Ascending aorta (tissue), 2 donors: ENCODE measurements around the gene CYP4X1. TPM values are rescaled to one million over a fixed set of nuclear protein-coding genes. Genes with fewer than 3 reads are reported as not detected.
"Not testable (repeated sequence)": the region's sequence is repeated elsewhere in the genome, so short reads cannot be mapped to it uniquely, and the experiment has no call there.

ENCODE experiments used
- DNase-seq, 2 donors: peaks; one replicate each; pipeline ENCODE4 v3.0.0-alpha.2; 2019; ENCODE audit warnings: low spot score in 2 of 2
- H3K27ac ChIP-seq, 2 donors: fragments of 200-600 bp; sonication (generic); one replicate each; pipeline ENCODE4 v1.5.1; 2016 to 2017; ENCODE audit warnings: mild to moderate bottlenecking in 1 of 2
- H3K27me3 ChIP-seq: fragments of 200-600 bp; sonication (generic); one replicate; pipeline ENCODE4 v1.5.1; 2017
- H3K36me3 ChIP-seq, 2 donors: fragments of 200-600 bp; sonication (generic); one replicate each; pipeline ENCODE4 v1.5.1; 2016
- H3K4me1 ChIP-seq, 2 donors: fragments of 200-600 bp; sonication (generic); one replicate each; pipeline ENCODE4 v1.5.1; 2016 to 2017; ENCODE audit warnings: mild to moderate bottlenecking in 1 of 2
- H3K4me3 ChIP-seq, 2 donors: fragments of 200-600 bp; sonication (generic); one replicate each; pipeline ENCODE4 v1.5.1; 2016 to 2017; ENCODE audit warnings: mild to moderate bottlenecking in 1 of 2
- H3K9me3 ChIP-seq, 2 donors: fragments of 200-600 bp; sonication (generic); one replicate each; pipeline ENCODE4 v1.5.1; 2016
- intact Hi-C: fragments of 100-400 bp; cut with DNase I; formaldehyde crosslinking; loops from one replicate; pipeline ENCODE4 v1.15.1; 2023
- total RNA-seq: library from RNA; depleted of rRNA; stranded (reverse); fragments of >200 nt; gene quantifications from one replicate; pipeline ENCODE4 v1.1.0, GENCODE V29; 2016
- TF ChIP-seq, protein P1 (sequence below), 3 experiments: fragments of 200-600 bp in 2 of 3; fragments of 450-650 bp in 1 of 3; sonication (generic) in 2 of 3; IDR thresholded peaks; one replicate each; pipeline ENCODE4 v1.5.1; 2016 to 2019; ENCODE audit warnings: antibody characterized with exemption in 3 of 3, mild to moderate bottlenecking in 1 of 3, moderate library complexity in 1 of 3

The CYP4X1 gene
- 17.2 TPM for total RNA-seq

DNA sequence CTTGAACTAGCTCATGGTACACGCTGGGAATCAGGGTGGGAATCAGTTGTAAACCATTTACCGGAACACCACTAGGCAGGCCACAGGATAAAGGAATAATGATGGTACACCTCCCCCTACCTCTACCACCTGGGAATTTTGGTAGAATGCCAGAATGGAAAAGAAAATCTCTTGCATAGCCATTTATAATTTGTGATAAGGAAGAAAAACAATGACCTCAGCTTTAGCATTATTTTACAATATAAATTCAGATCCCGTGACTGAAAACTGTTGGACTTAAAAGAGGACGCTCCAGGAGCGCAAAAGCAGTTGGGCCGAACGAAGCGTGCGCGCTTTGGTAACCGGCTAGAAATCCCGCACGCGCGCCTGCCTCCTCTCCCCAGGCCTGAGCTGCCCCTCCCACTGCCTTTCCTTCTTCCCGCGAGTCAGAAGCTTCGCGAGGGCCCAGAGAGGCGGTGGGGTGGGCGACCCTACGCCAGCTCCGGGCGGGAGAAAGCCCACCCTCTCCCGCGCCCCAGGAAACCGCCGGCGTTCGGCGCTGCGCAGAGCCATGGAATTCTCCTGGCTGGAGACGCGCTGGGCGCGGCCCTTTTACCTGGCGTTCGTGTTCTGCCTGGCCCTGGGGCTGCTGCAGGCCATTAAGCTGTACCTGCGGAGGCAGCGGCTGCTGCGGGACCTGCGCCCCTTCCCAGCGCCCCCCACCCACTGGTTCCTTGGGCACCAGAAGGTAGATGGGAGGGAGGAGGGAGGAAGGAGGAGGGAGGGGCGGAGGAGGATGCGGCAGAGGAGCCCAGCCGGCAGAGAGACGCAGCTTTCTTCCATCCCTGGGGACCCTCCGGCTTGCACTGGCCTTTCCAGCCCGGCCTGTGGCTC is at the start of gene CYP4X1:
CYP4X1 (plus strand) TSS at position 402 of the 873 bp plus-strand sequence; CDS start at position 551, 149 bp downstream.
- Histone ChIP-seq H3K9me3 (no peaks in the 10 kb centered on the region), H3K27ac (peak within 1 kb of the TSS; percentile 81 to 93), H3K4me1 (peaks cover 6 to 41% of the 10 kb centered on the region in 2 donors), H3K36me3 (no peaks in the 10 kb centered on the region), H3K4me3 (peak within 1 kb of the TSS; percentile 52 to 75), H3K27me3 (no peaks in the 10 kb centered on the region)
- TF ChIP-seq, protein P1, sequence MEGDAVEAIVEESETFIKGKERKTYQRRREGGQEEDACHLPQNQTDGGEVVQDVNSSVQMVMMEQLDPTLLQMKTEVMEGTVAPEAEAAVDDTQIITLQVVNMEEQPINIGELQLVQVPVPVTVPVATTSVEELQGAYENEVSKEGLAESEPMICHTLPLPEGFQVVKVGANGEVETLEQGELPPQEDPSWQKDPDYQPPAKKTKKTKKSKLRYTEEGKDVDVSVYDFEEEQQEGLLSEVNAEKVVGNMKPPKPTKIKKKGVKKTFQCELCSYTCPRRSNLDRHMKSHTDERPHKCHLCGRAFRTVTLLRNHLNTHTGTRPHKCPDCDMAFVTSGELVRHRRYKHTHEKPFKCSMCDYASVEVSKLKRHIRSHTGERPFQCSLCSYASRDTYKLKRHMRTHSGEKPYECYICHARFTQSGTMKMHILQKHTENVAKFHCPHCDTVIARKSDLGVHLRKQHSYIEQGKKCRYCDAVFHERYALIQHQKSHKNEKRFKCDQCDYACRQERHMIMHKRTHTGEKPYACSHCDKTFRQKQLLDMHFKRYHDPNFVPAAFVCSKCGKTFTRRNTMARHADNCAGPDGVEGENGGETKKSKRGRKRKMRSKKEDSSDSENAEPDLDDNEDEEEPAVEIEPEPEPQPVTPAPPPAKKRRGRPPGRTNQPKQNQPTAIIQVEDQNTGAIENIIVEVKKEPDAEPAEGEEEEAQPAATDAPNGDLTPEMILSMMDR (IDR thresholded peaks at IDR 0.05), result no peak
- intact Hi-C loops, result loop anchor here (5.0 kb wide), 2 partner anchors 169 to 309 kb away; partner anchors contain the start of genes CMPK1 and PDZK1IP1
- DNase-seq, result no peak

GRCh38 chr1:46983166-46983829 is 40.2 kb upstream of the CYP4X1 start:
- no peak overlapping the region for H3K4me3 ChIP-seq
- TF ChIP-seq, protein P1 (IDR thresholded peaks at IDR 0.05), result no peak
- H3K36me3 ChIP-seq, result no peaks in the 10 kb centered on the region
- DNase-seq, result no peak
- no peaks in the 10 kb centered on the region for H3K27me3 ChIP-seq
- H3K4me1 ChIP-seq, result no peaks in the 10 kb centered on the region
- H3K27ac ChIP-seq, result no peak overlapping the region
- H3K9me3 ChIP-seq, result peaks cover 0 to 3% of the 10 kb centered on the region in 2 donors
- intact Hi-C loops, result no loop called here

DNA sequence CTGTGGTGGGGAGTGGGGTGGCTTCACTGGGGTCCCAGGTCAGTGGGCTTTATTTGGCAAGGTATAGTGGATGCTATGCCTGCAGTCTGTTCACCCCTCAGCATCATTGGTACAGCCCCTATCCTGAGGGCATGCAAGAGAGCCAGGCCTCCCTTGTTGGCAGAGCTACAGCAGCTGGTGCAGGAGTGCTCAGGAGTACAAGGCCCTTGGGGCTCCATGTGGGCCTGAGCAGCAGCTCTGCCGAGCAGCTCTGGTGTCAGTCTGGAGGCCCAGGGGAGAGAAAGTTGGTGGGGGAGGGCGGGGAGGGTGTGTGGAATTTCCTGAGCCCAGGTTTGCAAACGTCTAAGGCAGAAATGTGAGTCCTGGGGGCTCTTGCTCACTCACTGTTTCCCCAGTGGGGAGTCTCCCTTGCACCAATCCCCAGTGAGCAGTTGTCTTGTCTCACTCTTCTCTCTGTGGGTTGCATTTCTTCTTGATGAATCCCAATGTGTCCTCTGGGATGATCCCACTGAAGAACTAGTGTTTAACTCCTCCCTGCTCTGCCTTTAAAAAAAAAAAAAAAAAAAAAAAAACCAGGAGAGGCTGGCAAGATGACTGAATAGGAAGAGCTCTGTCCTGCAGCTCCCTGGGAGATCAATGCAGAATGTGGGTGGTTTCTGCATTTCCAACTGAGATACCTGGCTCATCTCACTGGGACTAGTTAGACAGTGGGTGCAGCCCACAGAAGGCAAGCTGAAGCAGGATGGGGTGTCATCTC is 39.5 kb upstream of the CYP4X1 start:
- Histone ChIP-seq H3K4me1 (no peaks in the 10 kb centered on the region), H3K4me3 (no peak overlapping the region), H3K36me3 (no peaks in the 10 kb centered on the region), H3K27ac (no peak overlapping the region), H3K9me3 (peaks cover 0 to 9% of the 10 kb centered on the region in 2 donors), H3K27me3 (no peaks in the 10 kb centered on the region)
- intact Hi-C loops, result no loop called here
- TF ChIP-seq, protein P1 (IDR thresholded peaks at IDR 0.05), result no peak
- no peak for DNase-seq

GRCh38 chr1:46990541-46990940 is 32.9 kb upstream of the CYP4X1 start:
- H3K27ac ChIP-seq, intact Hi-C loops, H3K9me3 ChIP-seq, H3K27me3 ChIP-seq, H3K36me3 ChIP-seq, H3K4me1 ChIP-seq, H3K4me3 ChIP-seq, DNase-seq: not testable (repeated sequence)

DNA sequence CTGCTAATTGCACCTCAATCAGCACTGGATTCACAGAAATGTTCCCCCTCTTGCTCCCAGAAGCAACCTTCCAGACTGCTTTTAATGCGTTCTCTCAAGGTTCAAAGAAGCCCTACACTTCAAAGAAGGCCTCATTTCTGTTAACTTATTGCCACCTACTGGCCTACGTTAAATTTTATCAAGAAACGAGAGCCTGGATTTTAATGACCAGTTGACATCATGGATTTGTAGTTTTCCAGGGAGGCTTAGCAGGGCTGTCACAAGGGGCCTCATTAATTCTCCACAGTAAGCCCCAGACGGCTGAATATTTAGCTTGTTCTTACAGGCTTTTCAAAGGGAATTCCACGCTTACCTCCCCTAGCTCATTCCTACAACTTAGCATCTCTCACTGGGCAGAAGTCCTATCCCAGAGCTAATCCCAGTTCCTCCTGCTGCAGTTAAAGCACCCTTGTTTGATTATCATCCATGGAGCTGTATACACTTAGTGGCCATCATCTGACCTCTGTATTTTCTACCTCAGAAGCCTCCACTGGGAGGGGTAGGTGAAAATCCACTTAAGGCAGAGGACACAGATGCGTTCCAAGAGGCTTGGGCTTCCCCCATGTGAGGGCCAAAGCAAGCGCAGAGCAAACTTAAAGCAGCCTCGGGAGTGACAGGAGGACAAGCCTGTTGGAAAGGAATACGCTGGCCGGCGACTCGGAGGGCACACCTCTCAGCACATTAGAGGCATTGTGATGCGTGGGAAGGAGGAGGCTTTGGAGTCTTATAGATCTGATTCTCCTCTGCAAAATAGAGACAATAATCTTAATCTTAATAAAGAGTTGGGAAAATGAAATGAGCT is 32.2 kb upstream of the CYP4X1 start:
- no peaks in the 10 kb centered on the region for H3K4me1 ChIP-seq
- H3K27ac ChIP-seq, result no peak overlapping the region
- H3K36me3 ChIP-seq, result no peaks in the 10 kb centered on the region
- TF ChIP-seq, protein P1 (IDR thresholded peaks at IDR 0.05), result peak in 1 of 3 experiments; percentile 17
- no peaks in the 10 kb centered on the region for H3K27me3 ChIP-seq
- no peak for DNase-seq
- H3K9me3 ChIP-seq, result peaks cover 0 to 9% of the 10 kb centered on the region in 2 donors
- intact Hi-C loops, result no loop called here
- H3K4me3 ChIP-seq, result no peak overlapping the region
